Fibroblast of the conjunctiva (primary cell): Measurements from ENCODE around the gene KPNA6.

ENCODE experiments used
- DNase-seq: peaks from one replicate; pipeline ENCODE4 v3.0.0-alpha.2; 2010; ENCODE audit warnings: low read depth

Gene KPNA6

GRCh38 chr1:32219022-32219421, 111.2 kb downstream of the KPNA6 start:
- no peak for DNase-seq

- no peak for DNase-seq
These were observed 113.1 kb downstream of the KPNA6 start for GRCh38 chr1:32220746-32221580.

- no peak for DNase-seq
These were observed 113.7 kb downstream of the KPNA6 start for GRCh38 chr1:32221581-32221979.

- DNase-seq, result peak; percentile 79
These were observed 114.3 kb downstream of the KPNA6 start, which contains the start of the genes EIF3I and TMEM234 for GRCh38 chr1:32221980-32222755. Gene EIF3I (plus strand): TSS chr1:32222407. CDS start chr1:32222442, 35 bp downstream. Gene TMEM234 (minus strand): TSS chr1:32222353. CDS start chr1:32222322, 31 bp downstream.

GRCh38 chr1:32223683-32224082, 115.8 kb downstream of the KPNA6 start:
- no peak for DNase-seq

- DNase-seq, result no peak
These were observed 116.4 kb downstream of the KPNA6 start for GRCh38 chr1:32224285-32224684.
